A549 (cell line): Measurements from ENCODE around the gene CCL25.

Source experiments
- CTCF ChIP-seq: fragments of >200 bp; sonication (Bioruptor Twin); formaldehyde crosslinking; IDR thresholded peaks from 3 replicates; pipeline ENCODE4 v1.5.1; 2016
- EP300 ChIP-seq, 2 experiments: fragments of >200 bp; sonication (Bioruptor Twin); formaldehyde crosslinking; IDR thresholded peaks; 2 replicates in 1 of 2; 3 replicates in 1 of 2; pipeline ENCODE4 v1.6.1; 2016 to 2017
- KDM5A ChIP-seq: fragments of 200-600 bp; sonication (generic); IDR thresholded peaks from 2 replicates; pipeline ENCODE4 v1.6.1; 2016; ENCODE audit warnings: antibody characterized with exemption, mild to moderate bottlenecking
- POLR2A ChIP-seq: IDR thresholded peaks from 2 replicates; pipeline ENCODE4 v1.6.1; 2012; ENCODE audit warnings: mild to moderate bottlenecking, low read length
- RAD21 ChIP-seq, 2 experiments: fragments of >200 bp in 1 of 2; sonication (Bioruptor Twin) in 1 of 2; formaldehyde crosslinking in 1 of 2; IDR thresholded peaks in 1 of 2; conservative IDR thresholded peaks in 1 of 2; 2 replicates in 1 of 2; 3 replicates in 1 of 2; pipeline ENCODE4 v1.6.1; 2012 to 2018; ENCODE audit warnings: inconsistent platforms in 1 of 2
- RFX5 ChIP-seq: fragments of 450-650 bp; IDR thresholded peaks from 2 replicates; pipeline ENCODE4 v1.7.1; 2014; ENCODE audit warnings: antibody characterized with exemption, mild to moderate bottlenecking, moderate library complexity
- RNF2 ChIP-seq: fragments of 200-600 bp; sonication (generic); IDR thresholded peaks from 2 replicates; pipeline ENCODE4 v1.6.1; 2016; ENCODE audit warnings: low read depth, mild to moderate bottlenecking, antibody characterized with exemption, moderate library complexity, borderline replicate concordance
- ZC3H11A ChIP-seq: fragments of 450-650 bp; IDR thresholded peaks from 2 replicates; pipeline ENCODE4 v1.6.1; 2014; ENCODE audit warnings: antibody characterized with exemption, mild to moderate bottlenecking
- TF ChIP-seq, protein P1 (sequence below): fragments of 450-650 bp; IDR thresholded peaks from 2 replicates; pipeline ENCODE4 v1.6.1; 2014; ENCODE audit warnings: antibody characterized with exemption

- no peak for TF ChIP-seq ZC3H11A
- TF ChIP-seq CTCF, result no peak
- no peak for TF ChIP-seq RNF2
- TF ChIP-seq, protein P1, sequence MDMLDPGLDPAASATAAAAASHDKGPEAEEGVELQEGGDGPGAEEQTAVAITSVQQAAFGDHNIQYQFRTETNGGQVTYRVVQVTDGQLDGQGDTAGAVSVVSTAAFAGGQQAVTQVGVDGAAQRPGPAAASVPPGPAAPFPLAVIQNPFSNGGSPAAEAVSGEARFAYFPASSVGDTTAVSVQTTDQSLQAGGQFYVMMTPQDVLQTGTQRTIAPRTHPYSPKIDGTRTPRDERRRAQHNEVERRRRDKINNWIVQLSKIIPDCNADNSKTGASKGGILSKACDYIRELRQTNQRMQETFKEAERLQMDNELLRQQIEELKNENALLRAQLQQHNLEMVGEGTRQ, result no peak
- no peak for TF ChIP-seq POLR2A
- no peak for TF ChIP-seq RAD21 (conservative IDR thresholded peaks at IDR 0.05 in 1 of 2, IDR thresholded peaks at IDR 0.05 in 1 of 2)
- TF ChIP-seq KDM5A, result no peak
- no peak for TF ChIP-seq EP300 (IDR thresholded peaks at IDR 0.05)
- TF ChIP-seq RFX5, result no peak
Measured at GRCh38 chr19:8044018-8044417, 8.5 kb upstream of the CCL25 start.
